Naive thymus-derived CD4-positive, alpha-beta T cell (primary cell): ENCODE measurements around the gene PTTG2. TPM values are rescaled to one million over a fixed set of nuclear protein-coding genes. Genes with fewer than 3 reads are reported as not detected.

Experiments
- ATAC-seq: fragments of 150-1000 bp; cut with Tn5 transposase; 2 replicates; pipeline ENCODE4 v1.10.0; 2021; ENCODE audit warnings: mild to moderate bottlenecking, moderate library complexity
- CTCF ChIA-PET: fragments of 350-600 bp; sonication (Branson Sonifier 250); formaldehyde crosslinking; loops from one replicate; lab custom pipeline; 2021; ENCODE audit warnings: antibody characterized with exemption; lab: Charles Lee
- POLR2A ChIA-PET: fragments of 350-600 bp; sonication (Branson Sonifier 250); formaldehyde crosslinking; loops from one replicate; lab custom pipeline; 2021; ENCODE audit warnings: antibody characterized with exemption, inconsistent platforms; lab: Charles Lee
- DNase-seq, 9 donors: peaks; one replicate each; pipeline versions ENCODE4 v3.0.0 to v3.0.0-alpha.2; 2020 to 2022; ENCODE audit warnings: mixed read lengths in 1 of 9
- H3K27ac ChIP-seq: one replicate; pipeline ENCODE4 v1.7.0; 2013; ENCODE audit warnings: mild to moderate bottlenecking, low read depth, low read length, moderate library complexity
- H3K27me3 ChIP-seq, 2 donors: one replicate each; pipeline ENCODE4 v1.7.0; 2013; ENCODE audit warnings: low read length in 2 of 2, mild to moderate bottlenecking in 2 of 2, moderate library complexity in 2 of 2; ENCODE audit not compliant: control insufficient read depth in 2 of 2, insufficient read depth in 2 of 2
- H3K36me3 ChIP-seq, 3 experiments: 1 replicate in 2 of 3; 2 replicates in 1 of 3; pipeline ENCODE4 v1.7.0; 2013; ENCODE audit warnings: low read length in 3 of 3, mild to moderate bottlenecking in 3 of 3, moderate library complexity in 1 of 3; ENCODE audit not compliant: insufficient read depth in 3 of 3, control insufficient read depth in 2 of 3
- H3K4me1 ChIP-seq, 2 donors: one replicate each; pipeline ENCODE4 v1.7.0; 2013; ENCODE audit warnings: low read length in 2 of 2, mild to moderate bottlenecking in 2 of 2, moderate library complexity in 1 of 2; ENCODE audit not compliant: control insufficient read depth in 2 of 2, insufficient read depth in 2 of 2
- H3K4me3 ChIP-seq: 2 replicates; pipeline ENCODE4 v1.7.0; 2013; ENCODE audit warnings: mild to moderate bottlenecking, low read length
- H3K9me3 ChIP-seq, 3 experiments: 1 replicate in 2 of 3; 2 replicates in 1 of 3; pipeline ENCODE4 v1.7.0; 2013; ENCODE audit warnings: low read length in 3 of 3; ENCODE audit not compliant: control insufficient read depth in 2 of 3
- H3K27ac Mint-ChIP-seq, 9 donors: one replicate each; pipeline ENCODE4 v1.8.0; 2020 to 2022; ENCODE audit warnings: mixed read lengths in 9 of 9, mild to moderate bottlenecking in 8 of 9, moderate library complexity in 5 of 9, inconsistent platforms in 2 of 9
- H3K27me3 Mint-ChIP-seq, 5 donors: one replicate each; pipeline ENCODE4 v1.8.0; 2021 to 2022; ENCODE audit warnings: mixed read lengths in 5 of 5, mild to moderate bottlenecking in 1 of 5
- H3K36me3 Mint-ChIP-seq, 5 donors: one replicate each; pipeline ENCODE4 v1.8.0; 2020 to 2022; ENCODE audit warnings: mixed read lengths in 5 of 5, mild to moderate bottlenecking in 3 of 5, inconsistent platforms in 1 of 5
- H3K4me1 Mint-ChIP-seq, 7 donors: one replicate each; pipeline ENCODE4 v1.8.0; 2020 to 2022; ENCODE audit warnings: mixed read lengths in 7 of 7, mild to moderate bottlenecking in 3 of 7, inconsistent platforms in 1 of 7
- H3K4me3 Mint-ChIP-seq, 10 donors: one replicate each; pipeline ENCODE4 v1.8.0; 2020 to 2022; ENCODE audit warnings: mild to moderate bottlenecking in 10 of 10, mixed read lengths in 10 of 10, moderate library complexity in 6 of 10, inconsistent platforms in 2 of 10
- H3K9me3 Mint-ChIP-seq, 11 donors: one replicate each; pipeline ENCODE4 v1.8.0; 2020 to 2022; ENCODE audit warnings: mixed read lengths in 11 of 11, mild to moderate bottlenecking in 4 of 11, inconsistent platforms in 1 of 11, moderate library complexity in 1 of 11
- intact Hi-C, 2 donors: fragments of 100-400 bp; cut with micrococcal nuclease; formaldehyde crosslinking; loops; one replicate each; pipeline ENCODE4 v1.15.1; 2023
- polyA plus RNA-seq, 2 donors: library from polyadenylated mRNA; unstranded; fragments of 300-500 nt; fragmentation: Illumina TruSeq; gene quantifications; one replicate each; pipeline ENCODE4 v1.2.3, GENCODE V29; 2021
- total RNA-seq, 6 experiments: library from RNA in 5 of 6; stranded (reverse) in 5 of 6; gene quantifications; 1 replicate in 5 of 6; 2 replicates in 1 of 6; pipeline ENCODE4 v1.2.3 and lab custom pipeline; 2021 to 2026

Gene PTTG2
- total and polyA plus RNA-seq, 7 experiments from 2014 or later = 0.56 to 2.5 (median 1.6) TPM

GRCh38 chr4:37964734-37965457 lies 4.7 kb downstream of the PTTG2 start:
- CTCF ChIA-PET = no interaction called here
- no peak overlapping the region for H3K4me3 Mint-ChIP-seq

GRCh38 chr4:37966044-37966443 lies 5.8 kb downstream of the PTTG2 start:
- no peak for ATAC-seq
- no peaks in the 10 kb centered on the region for H3K27me3 ChIP-seq
- CTCF ChIA-PET = no interaction called here
- DNase-seq = no peak
- POLR2A ChIA-PET = interaction anchor here (0.6 to 2.1 kb wide), 2 partner anchors 10 to 139 kb away, joined by 3 to 4 read pairs; partner anchors contain the start of gene PGM2
- Mint-ChIP-seq H3K4me1 (peaks cover 6 to 34% (median 18%) of the 10 kb centered on the region in 7 donors), H3K36me3 (peaks cover 0 to 21% (median 11%) of the 10 kb centered on the region in 5 donors), H3K4me3 (no peak overlapping the region), H3K9me3 (peaks cover 0 to 3% (median 0%) of the 10 kb centered on the region in 11 donors), H3K27me3 (no peaks in the 10 kb centered on the region), H3K27ac (peak overlapping the region in 1 of 9 donors; percentile 44)
- H3K27ac ChIP-seq = no peak overlapping the region
- intact Hi-C loops = no loop called here
- H3K9me3 ChIP-seq = no peaks in the 10 kb centered on the region
- no peaks in the 10 kb centered on the region for H3K36me3 ChIP-seq
- H3K4me1 ChIP-seq = no peaks in the 10 kb centered on the region
- no peak overlapping the region for H3K4me3 ChIP-seq

More at GRCh38 chr4:37964734-37965457, 4.7 kb downstream of the PTTG2 start:
- Mint-ChIP-seq H3K4me1 (peaks cover 6 to 30% (median 11%) of the 10 kb centered on the region in 7 donors), H3K27me3 (no peaks in the 10 kb centered on the region), H3K36me3 (peaks cover 0 to 20% (median 10%) of the 10 kb centered on the region in 5 donors), H3K27ac (peak overlapping the region in 3 of 9 donors; percentile 6 to 32 (median 6)), H3K9me3 (no peaks in the 10 kb centered on the region)
- no peak for ATAC-seq
- Histone ChIP-seq H3K4me1 (no peaks in the 10 kb centered on the region), H3K27me3 (no peaks in the 10 kb centered on the region), H3K9me3 (no peaks in the 10 kb centered on the region), H3K36me3 (no peaks in the 10 kb centered on the region), H3K4me3 (no peak overlapping the region), H3K27ac (no peak overlapping the region)
- intact Hi-C loops = no loop called here
- POLR2A ChIA-PET = interaction anchor here (0.6 kb wide), 1 partner anchor 74 kb away, joined by 5 read pairs; no protein-coding TSS in a partner anchor
- no peak for DNase-seq

GRCh38 chr4:37967736-37968135 lies 7.5 kb downstream of the PTTG2 start:
- peaks cover 0 to 23% (median 11%) of the 10 kb centered on the region in 5 donors for H3K36me3 Mint-ChIP-seq
- H3K27me3 Mint-ChIP-seq = no peaks in the 10 kb centered on the region
- no peak for DNase-seq
- intact Hi-C loops = no loop called here
- CTCF ChIA-PET = no interaction called here
- no peaks in the 10 kb centered on the region for H3K9me3 ChIP-seq
- H3K4me3 ChIP-seq = no peak overlapping the region
- H3K27me3 ChIP-seq = no peaks in the 10 kb centered on the region
- ATAC-seq = no peak
- H3K4me1 ChIP-seq = no peaks in the 10 kb centered on the region
- H3K4me3 Mint-ChIP-seq = no peak overlapping the region
- POLR2A ChIA-PET = interaction anchor here (0.7 to 2.1 kb wide), 2 partner anchors 9 to 141 kb away, joined by 4 read pairs; partner anchors contain the start of gene PGM2
- H3K4me1 Mint-ChIP-seq = peaks cover 6 to 27% (median 18%) of the 10 kb centered on the region in 7 donors
- H3K27ac ChIP-seq = no peak overlapping the region
- no peaks in the 10 kb centered on the region for H3K36me3 ChIP-seq
- peaks cover 0 to 3% (median 0%) of the 10 kb centered on the region in 11 donors for H3K9me3 Mint-ChIP-seq
- H3K27ac Mint-ChIP-seq = peak overlapping the region in 4 of 9 donors; percentile 6 to 19 (median 18)

- DNase-seq (no peak), ATAC-seq (no peak)
- H3K4me1 ChIP-seq = no peaks in the 10 kb centered on the region
- H3K4me3 Mint-ChIP-seq = no peak overlapping the region
- peaks cover 0 to 3% (median 0%) of the 10 kb centered on the region in 11 donors for H3K9me3 Mint-ChIP-seq
- no peaks in the 10 kb centered on the region for H3K27me3 Mint-ChIP-seq
- peak overlapping the region in 2 of 9 donors; percentile 2 to 22 for H3K27ac Mint-ChIP-seq
- H3K4me3 ChIP-seq = no peak overlapping the region
- H3K9me3 ChIP-seq = no peaks in the 10 kb centered on the region
- H3K27ac ChIP-seq = no peak overlapping the region
- ChIA-PET CTCF (no interaction called here), POLR2A (no interaction called here)
- H3K36me3 ChIP-seq = no peaks in the 10 kb centered on the region
- H3K27me3 ChIP-seq = no peaks in the 10 kb centered on the region
- H3K36me3 Mint-ChIP-seq = peaks cover 0 to 23% (median 11%) of the 10 kb centered on the region in 5 donors
- H3K4me1 Mint-ChIP-seq = peaks cover 6 to 32% (median 19%) of the 10 kb centered on the region in 7 donors
- intact Hi-C loops = no loop called here
These were observed 8.5 kb downstream of the PTTG2 start for GRCh38 chr4:37968747-37969146.

GRCh38 chr4:37970702-37971101 lies 10.5 kb downstream of the PTTG2 start:
- intact Hi-C loops = no loop called here
- no peaks in the 10 kb centered on the region for H3K9me3 ChIP-seq
- ChIA-PET POLR2A (interaction anchor here (0.7 kb wide), 2 partner anchors 284 to 839 kb away, joined by 3 to 4 read pairs; no protein-coding TSS in a partner anchor), CTCF (interaction anchor here (0.6 kb wide), 1 partner anchor 13 kb away, joined by 5 read pairs; no protein-coding TSS in a partner anchor)
- H3K27me3 ChIP-seq = no peaks in the 10 kb centered on the region
- H3K36me3 ChIP-seq = no peaks in the 10 kb centered on the region
- no peaks in the 10 kb centered on the region for H3K27me3 Mint-ChIP-seq
- H3K27ac ChIP-seq = no peak overlapping the region
- H3K36me3 Mint-ChIP-seq = peaks cover 0 to 23% (median 11%) of the 10 kb centered on the region in 5 donors
- peaks cover 0 to 20% (median 16%) of the 10 kb centered on the region in 7 donors for H3K4me1 Mint-ChIP-seq
- H3K4me3 ChIP-seq = no peak overlapping the region
- H3K4me3 Mint-ChIP-seq = no peak overlapping the region
- H3K4me1 ChIP-seq = no peaks in the 10 kb centered on the region
- ATAC-seq (peak; percentile 98), DNase-seq (peak in 8 of 9 donors; percentile 16 to 45 (median 32))
- peak overlapping the region in 2 of 9 donors; percentile 16 to 51 for H3K27ac Mint-ChIP-seq
- H3K9me3 Mint-ChIP-seq = peaks cover 0 to 3% (median 0%) of the 10 kb centered on the region in 11 donors

- ATAC-seq (no peak), DNase-seq (no peak)
- peaks cover 0 to 3% (median 0%) of the 10 kb centered on the region in 11 donors for H3K9me3 Mint-ChIP-seq
- H3K9me3 ChIP-seq = no peaks in the 10 kb centered on the region
- no peaks in the 10 kb centered on the region for H3K4me1 ChIP-seq
- ChIA-PET POLR2A (interaction anchor here (0.7 kb wide), 1 partner anchor 838 kb away, joined by 4 read pairs; no protein-coding TSS in a partner anchor), CTCF (no interaction called here)
- no peak overlapping the region for H3K27ac ChIP-seq
- peak overlapping the region in 3 of 9 donors; percentile 1 to 51 (median 2) for H3K27ac Mint-ChIP-seq
- H3K4me3 Mint-ChIP-seq = no peak overlapping the region
- no peaks in the 10 kb centered on the region for H3K36me3 ChIP-seq
- no peaks in the 10 kb centered on the region for H3K27me3 Mint-ChIP-seq
- intact Hi-C loops = no loop called here
- peaks cover 0 to 20% (median 15%) of the 10 kb centered on the region in 7 donors for H3K4me1 Mint-ChIP-seq
- H3K36me3 Mint-ChIP-seq = peaks cover 0 to 23% (median 11%) of the 10 kb centered on the region in 5 donors
- no peaks in the 10 kb centered on the region for H3K27me3 ChIP-seq
- no peak overlapping the region for H3K4me3 ChIP-seq
These were observed 11.0 kb downstream of the PTTG2 start for GRCh38 chr4:37971202-37971601.
